Mesothelial cell of epicardium (in vitro differentiated cells): ENCODE measurements around the gene SNX2. TPM values are rescaled to one million over a fixed set of nuclear protein-coding genes. Genes with fewer than 3 reads are reported as not detected.

Experiments used
- DNase-seq, 2 experiments: peaks; one replicate each; pipeline ENCODE4 v3.0.0; 2021; ENCODE audit warnings: low spot score in 2 of 2; ENCODE audit not compliant: unreplicated experiment in 2 of 2
- H3K27ac Mint-ChIP-seq: 2 replicates; pipeline ENCODE4 v1.8.0; 2021; ENCODE audit warnings: mixed read lengths
- H3K27me3 Mint-ChIP-seq: 2 replicates; pipeline ENCODE4 v1.8.0; 2021; ENCODE audit warnings: low read depth, mixed read lengths
- H3K36me3 Mint-ChIP-seq: 2 replicates; pipeline ENCODE4 v1.8.0; 2021; ENCODE audit warnings: mixed read lengths
- H3K4me1 Mint-ChIP-seq: 2 replicates; pipeline ENCODE4 v1.8.0; 2021; ENCODE audit warnings: mixed read lengths
- H3K4me3 Mint-ChIP-seq: 2 replicates; pipeline ENCODE4 v1.8.0; 2021; ENCODE audit warnings: mild to moderate bottlenecking, moderate library complexity, mixed read lengths
- H3K9me3 Mint-ChIP-seq: 2 replicates; pipeline ENCODE4 v1.8.0; 2021; ENCODE audit warnings: mixed read lengths
- CTCF ChIP-seq: fragments of 200-600 bp; sonication (generic); IDR thresholded peaks from one replicate; pipeline ENCODE4 v1.5.0; 2021; ENCODE audit warnings: antibody characterized with exemption; ENCODE audit not compliant: unreplicated experiment
- total RNA-seq: library from RNA; stranded (reverse); gene quantifications from 3 replicates; pipeline ENCODE4 v1.2.1, GENCODE V29; 2021

The SNX2 gene
- total RNA-seq, 1 donor from 2014 or later = 141 TPM

- Mint-ChIP-seq H3K36me3 (no peaks in the 10 kb centered on the region), H3K27me3 (no peaks in the 10 kb centered on the region), H3K4me3 (no peak overlapping the region), H3K9me3 (no peaks in the 10 kb centered on the region), H3K4me1 (peaks cover 13% of the 10 kb centered on the region), H3K27ac (peak overlapping the region; percentile 45)
- no peak for TF ChIP-seq CTCF
- DNase-seq = no peak
Observed at GRCh38 chr5:122753500-122753899, 21.4 kb upstream of the SNX2 start.

GRCh38 chr5:122755783-122756182, 19.1 kb upstream of the SNX2 start:
- Mint-ChIP-seq H3K27ac (no peak overlapping the region), H3K27me3 (no peaks in the 10 kb centered on the region), H3K4me1 (peaks cover 25% of the 10 kb centered on the region), H3K4me3 (no peak overlapping the region), H3K9me3 (peaks cover 4% of the 10 kb centered on the region), H3K36me3 (peaks cover 2% of the 10 kb centered on the region)
- no peak for DNase-seq
- TF ChIP-seq CTCF = no peak

GRCh38 chr5:122756264-122756911, 18.5 kb upstream of the SNX2 start:
- Mint-ChIP-seq H3K36me3 (peaks cover 2% of the 10 kb centered on the region), H3K4me1 (peaks cover 19% of the 10 kb centered on the region), H3K4me3 (no peak overlapping the region), H3K27me3 (no peaks in the 10 kb centered on the region), H3K9me3 (peaks cover 4% of the 10 kb centered on the region), H3K27ac (no peak overlapping the region)
- DNase-seq = no peak
- TF ChIP-seq CTCF = no peak

GRCh38 chr5:122757285-122757684, 17.6 kb upstream of the SNX2 start:
- H3K4me3 Mint-ChIP-seq = no peak overlapping the region
- H3K4me1 Mint-ChIP-seq = peaks cover 15% of the 10 kb centered on the region
- no peak for DNase-seq
- peaks cover 2% of the 10 kb centered on the region for H3K36me3 Mint-ChIP-seq
- H3K9me3 Mint-ChIP-seq = peaks cover 4% of the 10 kb centered on the region
- H3K27me3 Mint-ChIP-seq = no peaks in the 10 kb centered on the region
- TF ChIP-seq CTCF = no peak
- no peak overlapping the region for H3K27ac Mint-ChIP-seq

- peaks cover 4% of the 10 kb centered on the region for H3K9me3 Mint-ChIP-seq
- peaks cover 15% of the 10 kb centered on the region for H3K4me1 Mint-ChIP-seq
- peak overlapping the region; percentile 50 for H3K27ac Mint-ChIP-seq
- TF ChIP-seq CTCF = no peak
- no peaks in the 10 kb centered on the region for H3K27me3 Mint-ChIP-seq
- no peak overlapping the region for H3K4me3 Mint-ChIP-seq
- no peak for DNase-seq
- peaks cover 2% of the 10 kb centered on the region for H3K36me3 Mint-ChIP-seq
Observed at GRCh38 chr5:122759241-122760070, 15.4 kb upstream of the SNX2 start.
